ENCODE measurements around the gene ANK3. TPM values are rescaled to one million over a fixed set of nuclear protein-coding genes. Genes with fewer than 3 reads are reported as not detected.

ANK3 gene
- total and polyA plus RNA-seq, 2 experiments from 2014 or later = 26.2 to 49.0 TPM

DNA sequence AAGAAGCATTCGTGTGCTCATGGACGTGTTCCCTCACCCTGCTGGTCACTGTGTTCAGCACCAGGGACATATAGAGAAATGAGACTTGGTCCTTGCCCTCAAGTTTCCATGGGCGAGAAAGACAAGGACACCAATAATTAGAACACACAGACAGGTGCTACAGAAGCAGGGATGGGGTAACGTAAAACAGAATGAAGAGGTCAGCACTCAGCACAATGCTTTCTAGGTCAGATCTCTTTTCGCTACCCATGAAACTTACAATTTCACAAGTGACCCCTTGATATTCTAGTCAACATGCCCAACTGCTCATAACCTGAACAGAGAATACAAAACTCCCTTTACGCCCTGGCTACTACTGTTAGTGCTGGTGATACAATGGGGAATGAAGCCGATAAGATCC is 6.0 kb upstream of the ANK3 start:
- H4K20me1 ChIP-seq (ENCODE audit: insufficient read depth, poor library complexity, severe bottlenecking) = no peaks in the 10 kb centered on the region
- TF ChIP-seq EZH2 (IDR thresholded peaks at IDR 0.05; ENCODE audit: borderline replicate concordance) (no peak), EZH2phosphoT487 (IDR thresholded peaks at IDR 0.05; ENCODE audit: low read depth, severe bottlenecking, unreplicated experiment) (no peak)
- TF ChIP-seq, protein P1, sequence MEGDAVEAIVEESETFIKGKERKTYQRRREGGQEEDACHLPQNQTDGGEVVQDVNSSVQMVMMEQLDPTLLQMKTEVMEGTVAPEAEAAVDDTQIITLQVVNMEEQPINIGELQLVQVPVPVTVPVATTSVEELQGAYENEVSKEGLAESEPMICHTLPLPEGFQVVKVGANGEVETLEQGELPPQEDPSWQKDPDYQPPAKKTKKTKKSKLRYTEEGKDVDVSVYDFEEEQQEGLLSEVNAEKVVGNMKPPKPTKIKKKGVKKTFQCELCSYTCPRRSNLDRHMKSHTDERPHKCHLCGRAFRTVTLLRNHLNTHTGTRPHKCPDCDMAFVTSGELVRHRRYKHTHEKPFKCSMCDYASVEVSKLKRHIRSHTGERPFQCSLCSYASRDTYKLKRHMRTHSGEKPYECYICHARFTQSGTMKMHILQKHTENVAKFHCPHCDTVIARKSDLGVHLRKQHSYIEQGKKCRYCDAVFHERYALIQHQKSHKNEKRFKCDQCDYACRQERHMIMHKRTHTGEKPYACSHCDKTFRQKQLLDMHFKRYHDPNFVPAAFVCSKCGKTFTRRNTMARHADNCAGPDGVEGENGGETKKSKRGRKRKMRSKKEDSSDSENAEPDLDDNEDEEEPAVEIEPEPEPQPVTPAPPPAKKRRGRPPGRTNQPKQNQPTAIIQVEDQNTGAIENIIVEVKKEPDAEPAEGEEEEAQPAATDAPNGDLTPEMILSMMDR (IDR thresholded peaks at IDR 0.05; ENCODE audit: poor library complexity) = no peak
- H3K9me2 ChIP-seq (replicated peaks; ENCODE audit: insufficient read depth) = no peaks in the 10 kb centered on the region
- no peak overlapping the region for H2AFZ ChIP-seq
- no peaks in the 10 kb centered on the region for H3K36me3 ChIP-seq (replicated peaks; ENCODE audit: insufficient read depth, low read depth)
- no peaks in the 10 kb centered on the region for H3K27me3 ChIP-seq
- H3K4me3 ChIP-seq = no peak overlapping the region
- 89% methylated on average over 7 of the region's 7 CpGs for WGBS (ENCODE audit: low lambda C conversion rate, missing lambda C conversion rate)
- DNase-seq (ENCODE audit: low spot score) = no peak
- no peaks in the 10 kb centered on the region for H3K4me1 ChIP-seq (ENCODE audit: insufficient read depth)
- no peaks in the 10 kb centered on the region for H3K9me3 ChIP-seq (ENCODE audit: low read depth)
- H3K79me2 ChIP-seq = no peaks in the 10 kb centered on the region
- H3K27ac ChIP-seq = no peak overlapping the region
- H3K4me2 ChIP-seq = no peak overlapping the region

DNA sequence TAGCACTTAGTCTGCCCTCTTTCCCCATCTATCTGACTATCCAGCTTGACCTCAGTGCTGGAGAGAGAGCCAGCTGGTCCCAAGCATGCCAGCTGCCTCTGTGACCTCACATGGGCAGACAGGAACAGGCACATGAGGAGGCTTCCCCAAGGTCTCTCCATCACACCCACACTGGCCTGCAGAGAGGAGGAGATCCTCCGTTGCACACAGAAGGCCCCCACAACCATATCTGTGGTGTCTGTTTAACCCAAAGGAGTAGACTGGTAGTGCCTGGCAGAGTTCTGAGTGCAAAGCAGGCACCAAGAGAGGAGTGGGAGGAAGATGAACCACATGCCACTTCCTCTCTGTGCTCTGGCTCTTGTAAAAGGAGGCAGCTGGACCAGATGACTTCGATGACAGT is 4.8 kb upstream of the ANK3 start:
- no peak for DNase-seq (ENCODE audit: low spot score)
- Histone ChIP-seq H4K20me1 (ENCODE audit: insufficient read depth, poor library complexity, severe bottlenecking) (no peaks in the 10 kb centered on the region), H3K4me1 (ENCODE audit: insufficient read depth) (no peaks in the 10 kb centered on the region), H3K79me2 (no peaks in the 10 kb centered on the region), H2AFZ (no peak overlapping the region), H3K27me3 (no peaks in the 10 kb centered on the region), H3K27ac (no peak overlapping the region), H3K4me3 (no peak overlapping the region), H3K36me3 (replicated peaks; ENCODE audit: insufficient read depth, low read depth) (no peaks in the 10 kb centered on the region), H3K9me2 (replicated peaks; ENCODE audit: insufficient read depth) (no peaks in the 10 kb centered on the region), H3K4me2 (no peak overlapping the region), H3K9me3 (ENCODE audit: low read depth) (no peaks in the 10 kb centered on the region)
- WGBS (ENCODE audit: low lambda C conversion rate, missing lambda C conversion rate) = 90% methylated on average over 2 of the region's 2 CpGs
- TF ChIP-seq EZH2 (IDR thresholded peaks at IDR 0.05; ENCODE audit: borderline replicate concordance) = no peak

DNA sequence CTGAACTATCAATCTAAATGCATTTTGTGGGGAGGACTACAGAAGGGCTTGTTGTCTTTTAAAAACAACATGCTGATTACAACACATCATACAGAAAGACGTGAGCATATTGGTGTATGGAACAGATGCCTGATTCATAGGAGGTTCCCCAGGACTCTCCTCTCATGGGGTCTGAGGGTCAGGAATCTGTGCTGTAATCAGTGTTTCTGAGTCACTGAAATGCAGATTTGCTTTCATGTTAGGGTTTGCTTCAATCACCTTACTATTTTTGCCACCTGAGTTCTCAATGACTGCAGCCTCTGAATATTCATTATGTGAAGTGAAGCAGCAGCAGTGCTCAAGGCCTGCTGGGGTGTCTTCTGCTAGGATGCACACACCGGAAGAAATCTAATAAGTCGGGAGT is 550 bp upstream of the ANK3 start:
- Histone ChIP-seq H2AFZ (no peak overlapping the region), H3K4me2 (no peak overlapping the region), H3K79me2 (no peaks in the 10 kb centered on the region), H3K9me3 (ENCODE audit: low read depth) (no peaks in the 10 kb centered on the region), H3K27me3 (no peaks in the 10 kb centered on the region), H3K36me3 (replicated peaks; ENCODE audit: insufficient read depth, low read depth) (no peaks in the 10 kb centered on the region), H3K27ac (no peak overlapping the region), H4K20me1 (ENCODE audit: insufficient read depth, poor library complexity, severe bottlenecking) (no peaks in the 10 kb centered on the region), H3K4me3 (no peak overlapping the region), H3K9me2 (replicated peaks; ENCODE audit: insufficient read depth) (no peaks in the 10 kb centered on the region), H3K4me1 (ENCODE audit: insufficient read depth) (no peaks in the 10 kb centered on the region)
- WGBS (ENCODE audit: low lambda C conversion rate, missing lambda C conversion rate) = 87% methylated on average over 3 of the region's 3 CpGs
- DNase-seq (ENCODE audit: low spot score) = no peak
- TF ChIP-seq EZH2phosphoT487 (IDR thresholded peaks at IDR 0.05; ENCODE audit: low read depth, severe bottlenecking, unreplicated experiment) (no peak), EZH2 (IDR thresholded peaks at IDR 0.05; ENCODE audit: borderline replicate concordance) (no peak)
- TF ChIP-seq, protein P1 (IDR thresholded peaks at IDR 0.05; ENCODE audit: poor library complexity) = no peak

DNA sequence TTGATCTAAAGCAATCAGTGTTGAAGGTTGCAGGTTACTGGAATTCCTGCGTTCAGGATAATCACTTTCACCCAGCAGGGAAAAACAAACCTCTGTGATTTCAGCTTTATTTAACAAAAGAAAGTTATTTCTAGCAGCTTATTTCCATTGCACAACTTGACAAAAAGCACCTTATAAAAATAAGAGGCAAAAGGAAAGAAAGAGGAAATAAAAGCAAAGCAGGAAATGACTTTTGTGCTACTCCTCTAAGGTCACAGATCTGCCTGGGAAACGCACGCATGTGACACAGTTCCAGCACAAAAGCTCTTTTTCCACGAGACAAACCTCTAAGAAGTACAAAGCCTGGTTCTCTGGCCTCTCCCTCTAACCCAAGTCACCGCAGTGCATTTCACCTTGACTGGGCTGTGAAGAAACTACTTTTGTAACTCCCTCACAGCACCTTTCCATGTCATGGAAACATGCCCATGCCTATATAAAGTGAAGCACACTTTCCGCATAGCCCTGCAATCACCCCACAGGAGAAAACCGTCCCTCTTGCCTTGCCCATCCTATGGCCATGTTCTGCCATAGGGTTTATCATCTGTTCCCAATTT is 870 bp downstream of the ANK3 start:
- no peaks in the 10 kb centered on the region for H3K36me3 ChIP-seq (replicated peaks; ENCODE audit: insufficient read depth, low read depth)
- H3K27ac ChIP-seq = no peak overlapping the region
- no peaks in the 10 kb centered on the region for H4K20me1 ChIP-seq (ENCODE audit: insufficient read depth, poor library complexity, severe bottlenecking)
- H3K9me3 ChIP-seq (ENCODE audit: low read depth) = no peaks in the 10 kb centered on the region
- 58% methylated on average over 7 of the region's 7 CpGs for WGBS (ENCODE audit: low lambda C conversion rate, missing lambda C conversion rate)
- peak overlapping the region; percentile 49 for H3K4me2 ChIP-seq
- no peaks in the 10 kb centered on the region for H3K79me2 ChIP-seq
- no peak overlapping the region for H2AFZ ChIP-seq
- no peak for TF ChIP-seq EZH2phosphoT487 (IDR thresholded peaks at IDR 0.05; ENCODE audit: low read depth, severe bottlenecking, unreplicated experiment)
- no peak for TF ChIP-seq EZH2 (IDR thresholded peaks at IDR 0.05; ENCODE audit: borderline replicate concordance)
- TF ChIP-seq, protein P1 (IDR thresholded peaks at IDR 0.05; ENCODE audit: poor library complexity) = no peak
- H3K4me1 ChIP-seq (ENCODE audit: insufficient read depth) = no peaks in the 10 kb centered on the region
- no peak for DNase-seq (ENCODE audit: low spot score)
- H3K9me2 ChIP-seq (replicated peaks; ENCODE audit: insufficient read depth) = no peaks in the 10 kb centered on the region
- no peak overlapping the region for H3K4me3 ChIP-seq
- H3K27me3 ChIP-seq = no peaks in the 10 kb centered on the region
